IMR-90 (cell line): ENCODE data around the gene POU4F1. TPM values are rescaled to one million over a fixed set of nuclear protein-coding genes. Genes with fewer than 3 reads are reported as not detected.

ENCODE experiments used
- ATAC-seq: fragments of 200-7000 bp; cut with Tn5 transposase; 2 replicates; pipeline ENCODE4 v1.9.1; 2020; ENCODE audit warnings: low read depth, mild to moderate bottlenecking, moderate library complexity
- BruUV-seq: library from RNA; stranded (reverse); fragments of 400-500 nt; replicated peaks from 2 replicates; lab custom pipeline; 2021; lab: Mats Ljungman, UMichigan
- CTCF ChIA-PET: fragments of 300-600 bp; formaldehyde crosslinking; extraction: SDS; loops from one replicate; lab custom pipeline; 2021; ENCODE audit warnings: antibody characterized with exemption; lab: Yijun Ruan, JAX
- POLR2A ChIA-PET: fragments of 300-600 bp; sonication (Branson Sonifier 250); formaldehyde crosslinking; loops from one replicate; lab custom pipeline; 2022; ENCODE audit warnings: antibody characterized with exemption; ENCODE audit not compliant: unreplicated experiment; lab: Charles Lee
- DNase-seq: peaks from one replicate; pipeline ENCODE4 v3.0.0; 2013
- H2AFZ ChIP-seq: replicated peaks from 2 replicates; pipeline ENCODE3; 2013; ENCODE audit warnings: low read length, mild to moderate bottlenecking; ENCODE audit not compliant: poor library complexity
- H2AK5ac ChIP-seq: 2 replicates; pipeline ENCODE4 v1.6.1; 2013; ENCODE audit warnings: low read depth, low read length, inconsistent platforms
- H2AK9ac ChIP-seq: replicated peaks from 2 replicates; pipeline ENCODE3; 2013; ENCODE audit warnings: mild to moderate bottlenecking, low read depth, low read length, moderate library complexity; ENCODE audit not compliant: poor library complexity
- H2BK120ac ChIP-seq: 2 replicates; pipeline ENCODE4 v1.6.1; 2013; ENCODE audit warnings: low read depth, low read length, inconsistent platforms
- H2BK15ac ChIP-seq: 3 replicates; pipeline ENCODE4 v1.6.1; 2013; ENCODE audit warnings: low read depth, low read length, inconsistent platforms
- H2BK20ac ChIP-seq: 2 replicates; pipeline ENCODE4 v1.6.1; 2013; ENCODE audit warnings: low read depth, mild to moderate bottlenecking, inconsistent platforms, low read length, moderate library complexity
- H2BK5ac ChIP-seq: 2 replicates; pipeline ENCODE4 v1.6.1; 2013; ENCODE audit warnings: mild to moderate bottlenecking, low read depth, low read length, inconsistent platforms; ENCODE audit not compliant: poor library complexity, severe bottlenecking
- H3K14ac ChIP-seq: replicated peaks from 2 replicates; pipeline ENCODE4 v1.6.1; 2013; ENCODE audit warnings: low read depth, low read length, inconsistent platforms
- H3K18ac ChIP-seq: 2 replicates; pipeline ENCODE4 v1.6.1; 2013; ENCODE audit warnings: low read depth, low read length, control low read depth
- H3K23ac ChIP-seq: 2 replicates; pipeline ENCODE4 v1.6.1; 2013; ENCODE audit warnings: low read depth, low read length, inconsistent platforms
- H3K27ac ChIP-seq: 2 replicates; pipeline ENCODE4 v1.5.1; 2013; ENCODE audit warnings: mild to moderate bottlenecking, control low read depth, low read length; ENCODE audit not compliant: insufficient read depth
- H3K27me3 ChIP-seq: 2 replicates; pipeline ENCODE4 v1.6.1; 2013; ENCODE audit warnings: low read length; ENCODE audit not compliant: control insufficient read depth, insufficient read depth
- H3K36me3 ChIP-seq: 2 replicates; pipeline ENCODE4 v1.6.1; 2013; ENCODE audit warnings: low read length, mixed read lengths; ENCODE audit not compliant: control insufficient read depth, insufficient read depth
- H3K4ac ChIP-seq: 2 replicates; pipeline ENCODE4 v1.6.1; 2013; ENCODE audit warnings: low read depth, low read length, inconsistent platforms
- H3K4me1 ChIP-seq: 2 replicates; pipeline ENCODE4 v1.6.1; 2013; ENCODE audit warnings: low read length, mixed read lengths; ENCODE audit not compliant: control insufficient read depth, insufficient read depth
- H3K4me2 ChIP-seq: 2 replicates; pipeline ENCODE4 v1.6.1; 2013; ENCODE audit warnings: low read depth, mild to moderate bottlenecking, control low read depth, low read length, moderate library complexity
- H3K4me3 ChIP-seq: 2 replicates; pipeline ENCODE4 v1.5.1; 2013; ENCODE audit warnings: low read depth, mild to moderate bottlenecking, control low read depth, low read length, moderate library complexity; ENCODE audit not compliant: insufficient read depth
- H3K56ac ChIP-seq: 2 replicates; pipeline ENCODE4 v1.6.1; 2013; ENCODE audit warnings: low read length, inconsistent platforms; ENCODE audit not compliant: insufficient read depth; ENCODE audit errors: extremely low read depth
- H3K79me1 ChIP-seq, 2 experiments: 2 replicates each; pipeline ENCODE4 v1.6.1; 2013; ENCODE audit warnings: low read length in 2 of 2, inconsistent platforms in 1 of 2, low read depth in 1 of 2
- H3K9ac ChIP-seq: 2 replicates; pipeline ENCODE4 v1.6.1; 2013; ENCODE audit warnings: low read depth, low read length, control low read depth
- H3K9me1 ChIP-seq: 2 replicates; pipeline ENCODE4 v1.6.1; 2013; ENCODE audit warnings: low read length, inconsistent platforms; ENCODE audit not compliant: insufficient read depth
- H3K9me3 ChIP-seq: 2 replicates; pipeline ENCODE4 v1.6.1; 2013; ENCODE audit warnings: low read length; ENCODE audit not compliant: control insufficient read depth, insufficient read depth
- H4K20me1 ChIP-seq: 2 replicates; pipeline ENCODE4 v1.6.1; 2013; ENCODE audit warnings: low read length, inconsistent platforms; ENCODE audit not compliant: insufficient read depth
- H4K5ac ChIP-seq: 2 replicates; pipeline ENCODE4 v1.6.1; 2013; ENCODE audit warnings: mild to moderate bottlenecking, low read depth, low read length, control low read depth
- H4K8ac ChIP-seq, 2 experiments: 2 replicates each; pipeline ENCODE4 v1.6.1; 2013; ENCODE audit warnings: low read depth in 2 of 2, low read length in 2 of 2, control low read depth in 1 of 2, inconsistent platforms in 1 of 2
- H4K91ac ChIP-seq: 2 replicates; pipeline ENCODE4 v1.6.1; 2013; ENCODE audit warnings: low read depth, low read length, inconsistent platforms; ENCODE audit not compliant: insufficient read depth
- BHLHE40 ChIP-seq: fragments of 150-350 bp; IDR thresholded peaks from 2 replicates; pipeline ENCODE4 v1.6.1; 2016; ENCODE audit warnings: mild to moderate bottlenecking, low read depth, low read length
- CHD1 ChIP-seq: IDR thresholded peaks from 2 replicates; pipeline ENCODE4 v1.6.1; 2012; ENCODE audit warnings: low read depth, low read length, improper control_type of control experiment
- CTCF ChIP-seq: conservative IDR thresholded peaks from 2 replicates; pipeline ENCODE4 v1.5.1; 2012; ENCODE audit warnings: mild to moderate bottlenecking, low read depth, low read length, improper control_type of control experiment
- ELK1 ChIP-seq: fragments of 150-350 bp; IDR thresholded peaks from 2 replicates; pipeline ENCODE4 v1.6.1; 2016; ENCODE audit warnings: low read depth, mild to moderate bottlenecking, low read length, moderate library complexity, borderline replicate concordance
- FOS ChIP-seq: fragments of 150-350 bp; IDR thresholded peaks from 2 replicates; pipeline ENCODE4 v1.6.1; 2016; ENCODE audit warnings: low read depth, low read length
- MAFK ChIP-seq: IDR thresholded peaks from 2 replicates; pipeline ENCODE4 v1.6.1; 2012; ENCODE audit warnings: low read depth, low read length, improper control_type of control experiment
- MAZ ChIP-seq: IDR thresholded peaks from 2 replicates; pipeline ENCODE4 v1.6.1; 2012; ENCODE audit warnings: low read depth, mild to moderate bottlenecking, low read length, improper control_type of control experiment, moderate library complexity, borderline replicate concordance
- MXI1 ChIP-seq: IDR thresholded peaks from 2 replicates; pipeline ENCODE4 v1.6.1; 2012; ENCODE audit warnings: low read depth, mild to moderate bottlenecking, low read length, moderate library complexity, borderline replicate concordance
- POLR2A ChIP-seq: IDR thresholded peaks from 2 replicates; pipeline ENCODE4 v1.6.1; 2012; ENCODE audit warnings: mild to moderate bottlenecking, low read depth, low read length
- RAD21 ChIP-seq: IDR thresholded peaks from 2 replicates; pipeline ENCODE4 v1.6.1; 2012; ENCODE audit warnings: low read length, improper control_type of control experiment
- RCOR1 ChIP-seq: IDR thresholded peaks from 2 replicates; pipeline ENCODE4 v1.6.1; 2012; ENCODE audit warnings: mild to moderate bottlenecking, low read length, improper control_type of control experiment; ENCODE audit not compliant: insufficient replicate concordance
- RFX5 ChIP-seq: IDR thresholded peaks from 2 replicates; pipeline ENCODE4 v1.8.0; 2012; ENCODE audit warnings: low read depth, mild to moderate bottlenecking, low read length, moderate library complexity
- SMC3 ChIP-seq: fragments of 150-350 bp; IDR thresholded peaks from 2 replicates; pipeline ENCODE4 v1.6.1; 2016; ENCODE audit warnings: low read depth, mild to moderate bottlenecking, antibody characterized with exemption, low read length, moderate library complexity
- USF2 ChIP-seq: fragments of 150-350 bp; IDR thresholded peaks from 2 replicates; pipeline ENCODE4 v1.6.1; 2017; ENCODE audit warnings: mild to moderate bottlenecking, antibody characterized with exemption, low read length, low read depth
- WGBS, 2 experiments: methylation state at CpG; one replicate each; pipeline versions ENCODE4 v1.1.5 to v1.1.7; 2013; ENCODE audit warnings: missing lambda C conversion rate in 2 of 2; ENCODE audit not compliant: insufficient read length in 1 of 2; ENCODE audit errors: extremely low coverage in 2 of 2; 5-methylcytosine and 5-hydroxymethylcytosine counted together
- dilution Hi-C: fragments of 300-500 bp; cut with HindIII; formaldehyde crosslinking; loops from one replicate; pipeline ENCODE4 v1.14.3; 2018; ENCODE audit warnings: low sequenced_read_pairs; ENCODE audit not compliant: unreplicated experiment
- in situ Hi-C: fragments of 300-500 bp; cut with MboI; formaldehyde crosslinking; loops from 3 replicates; pipeline ENCODE4 v1.14.3; 2019; ENCODE audit warnings: low sequenced_read_pairs, inconsistent platforms, mixed read lengths
- intact Hi-C: fragments of 100-400 bp; cut with micrococcal nuclease; formaldehyde crosslinking; loops from 2 replicates; pipeline ENCODE4 v1.10.0; 2022
- polyA plus RNA-seq, 3 experiments: library from polyadenylated mRNA; depleted of rRNA; stranded (reverse); fragments of >200 nt; gene quantifications; 2 replicates each; pipeline ENCODE4 v1.2.3, GENCODE V29; 2012; ENCODE audit warnings: low replicate concordance in 1 of 3
- total RNA-seq: library from RNA; depleted of rRNA; stranded (reverse); fragments of >200 nt; gene quantifications from 2 replicates; pipeline ENCODE4 v1.2.3, GENCODE V29; 2012

Gene POU4F1
- total and polyA plus RNA-seq, 2 of the 4 experiments (the other 2 are of a cell fraction) = 0.02 TPM; not detected in 1

- no peak overlapping the region for H3K4ac ChIP-seq
- DNase-seq (no peak), ATAC-seq (no peak)
- H2BK120ac ChIP-seq = no peak overlapping the region
- dilution Hi-C loops (no loop called here), in situ Hi-C loops (loop anchor here (25.0 kb wide), 1 partner anchor 460 kb away; no protein-coding TSS in a partner anchor), intact Hi-C loops (no loop called here)
- no peak overlapping the region for H3K4me3 ChIP-seq
- WGBS, 2 experiments = 3% methylated on average over 14 of the region's 50 CpGs; no CpG with 5 or more reads in 1 of the 2 experiments
- no peak overlapping the region for H3K56ac ChIP-seq
- POLR2A ChIA-PET = no interaction called here
- no peak overlapping the region for H3K27ac ChIP-seq
- H3K36me3 ChIP-seq = no peaks in the 10 kb centered on the region
- no peak overlapping the region for H2BK20ac ChIP-seq
- no peak overlapping the region for H4K91ac ChIP-seq
- no peak overlapping the region; the same call in 1 of the 2 replicates for H3K4me2 ChIP-seq
- no peak overlapping the region for H2BK15ac ChIP-seq
- no peak overlapping the region for H2AK9ac ChIP-seq
- no peak overlapping the region for H3K14ac ChIP-seq
- BruUV-seq = no TSS peak
- H3K9me3 ChIP-seq = peaks cover 9% of the 10 kb centered on the region; the same call in 1 of the 2 replicates
- H3K9ac ChIP-seq = no peak overlapping the region
- H2AK5ac ChIP-seq = no peak overlapping the region
- H3K27me3 ChIP-seq = peaks cover 85% of the 10 kb centered on the region
- no peak overlapping the region for H2AFZ ChIP-seq
- CTCF ChIA-PET = interaction anchor here (0.7 to 1.3 kb wide), 2 partner anchors 12 to 63 kb away, joined by 3 to 4 read pairs; partner anchors contain the start of gene OBI1
- H3K23ac ChIP-seq = peak overlapping the region; percentile 34; the same call in 1 of the 2 replicates
- no peak overlapping the region for H4K8ac ChIP-seq
- H3K18ac ChIP-seq = no peak overlapping the region
- no peaks in the 10 kb centered on the region for H3K9me1 ChIP-seq
- peaks cover 3% of the 10 kb centered on the region; the same call in 1 of the 2 replicates for H4K20me1 ChIP-seq
- H4K5ac ChIP-seq = no peak overlapping the region
- no peak overlapping the region for H2BK5ac ChIP-seq
- no peaks in the 10 kb centered on the region; the same call in 1 of the 2 replicates for H3K4me1 ChIP-seq
- no peaks in the 10 kb centered on the region for H3K79me1 ChIP-seq
- no peak for TF ChIP-seq CTCF
- no peak for TF ChIP-seq MAZ
- TF ChIP-seq MAFK = no peak
- no peak for TF ChIP-seq CHD1
- no peak for TF ChIP-seq ELK1
- TF ChIP-seq SMC3 = no peak
- TF ChIP-seq POLR2A = no peak
- no peak for TF ChIP-seq USF2
- no peak for TF ChIP-seq MXI1
- no peak for TF ChIP-seq RFX5
- no peak for TF ChIP-seq FOS
- no peak for TF ChIP-seq RCOR1
- TF ChIP-seq BHLHE40 = no peak
- TF ChIP-seq RAD21 = no peak
These were observed 6.4 kb downstream of the POU4F1 start for GRCh38 chr13:78596736-78597601.
